GM18873 (cell line): ENCODE data around the gene PLB1.

Experiments
- ATAC-seq: cut with Tn5 transposase; IDR thresholded peaks from one replicate; pipeline ENCODE4 v1.9.1; 2021; ENCODE audit warnings: mild to moderate bottlenecking, moderate library complexity, moderate number of reproducible peaks; ENCODE audit not compliant: unreplicated experiment, low FRiP score

Gene PLB1

GRCh38 chr2:28495551-28496250, at the start of gene PLB1:
PLB1 (plus strand) TSS chr2:28496060; CDS start chr2:28496115, 55 bp downstream.
- no peak for ATAC-seq

- no peak for ATAC-seq
Measured at GRCh38 chr2:28446531-28446930, 49.3 kb upstream of the PLB1 start.

- ATAC-seq: no peak
Measured at GRCh38 chr2:28447086-28447485, 48.8 kb upstream of the PLB1 start.

GRCh38 chr2:28447943-28448792, 47.7 kb upstream of the PLB1 start:
- no peak for ATAC-seq

GRCh38 chr2:28448793-28449100, 47.1 kb upstream of the PLB1 start:
- ATAC-seq: no peak

- no peak for ATAC-seq
Measured at GRCh38 chr2:28449126-28449487, 46.8 kb upstream of the PLB1 start.

- ATAC-seq: no peak
Measured at GRCh38 chr2:28449488-28450395, 46.1 kb upstream of the PLB1 start.

GRCh38 chr2:28450901-28451565, 44.8 kb upstream of the PLB1 start:
- no peak for ATAC-seq

GRCh38 chr2:28451793-28452533, 43.9 kb upstream of the PLB1 start:
- no peak for ATAC-seq

GRCh38 chr2:28452534-28453081, 43.3 kb upstream of the PLB1 start:
- no peak for ATAC-seq

- no peak for ATAC-seq
Measured at GRCh38 chr2:28453396-28453795, 42.5 kb upstream of the PLB1 start.

- ATAC-seq: no peak
Measured at GRCh38 chr2:28454016-28454930, 41.6 kb upstream of the PLB1 start.

- no peak for ATAC-seq
Measured at GRCh38 chr2:28457237-28457636, 38.6 kb upstream of the PLB1 start.

GRCh38 chr2:28461056-28461455, 34.8 kb upstream of the PLB1 start:
- ATAC-seq: no peak

- ATAC-seq: no peak
Measured at GRCh38 chr2:28462122-28462521, 33.7 kb upstream of the PLB1 start.

GRCh38 chr2:28463211-28463816, 32.5 kb upstream of the PLB1 start:
- ATAC-seq: no peak

- ATAC-seq: no peak
Measured at GRCh38 chr2:28463893-28464292, 32.0 kb upstream of the PLB1 start.
